H1 (cell line): Measurements from ENCODE around the gene MBOAT2. TPM values are rescaled to one million over a fixed set of nuclear protein-coding genes. Genes with fewer than 3 reads are reported as not detected.

Source experiments
- BCL11A ChIP-seq, 2 experiments: IDR thresholded peaks; one replicate each; pipeline ENCODE4 v1.6.1; 2011; ENCODE audit warnings: low read depth in 2 of 2, low read length in 2 of 2, mild to moderate bottlenecking in 2 of 2
- PHF8 ChIP-seq: fragments of 200-600 bp; sonication (generic); conservative IDR thresholded peaks from 2 replicates; pipeline ENCODE4 v1.7.1; 2012; ENCODE audit warnings: low read depth, mild to moderate bottlenecking, inconsistent platforms, low read length, moderate library complexity
- polyA plus RNA-seq, 7 experiments: library from polyadenylated mRNA; depleted of rRNA in 3 of 7; stranded (reverse) in 5 of 7; unstranded in 2 of 7; fragments of >200 nt in 5 of 7; fragments of 200-250 nt in 2 of 7; gene quantifications; 1 replicate in 5 of 7; 2 replicates in 1 of 7; 4 replicates in 1 of 7; pipeline versions ENCODE4 v1.2.1 to v1.2.3, GENCODE V29; 2011 to 2013; ENCODE audit warnings: missing spikeins in 2 of 7, mixed read lengths in 2 of 7
- total RNA-seq: library from RNA; stranded (reverse); fragmentation: NEBNext Ultra II Directional; extraction: Animal tissue kit (Norgen Biotek cat#: 25700); gene quantifications from 2 replicates; pipeline ENCODE4 v1.2.1, GENCODE V29; 2021

Gene MBOAT2
- total and polyA plus RNA-seq, 2 of the 8 experiments (the other 6 are each of a cell fraction or from before 2014, with no cell fraction given): 11.2 to 23.4 TPM

- TF ChIP-seq BCL11A (IDR thresholded peaks at IDR 0.05; ENCODE audit: low read depth in 2 of 2, low read length in 2 of 2) (no peak), PHF8 (no peak)
Observed at GRCh38 chr2:8858264-8858663, 145.2 kb downstream of the MBOAT2 start (continued).
